Measurements from ENCODE around the gene HBG1.

The HBG1 gene

GRCh38 chr11:5284637-5285036, 35.0 kb upstream of the HBG1 start:
- TF ChIP-seq CTCF (IDR thresholded peaks at IDR 0.05; ENCODE audit: control insufficient read depth, extremely low read depth, insufficient read depth): no peak
- DNase-seq (ENCODE audit: low read depth): no peak

GRCh38 chr11:5283882-5284281, 34.2 kb upstream of the HBG1 start:
- no peak for DNase-seq (ENCODE audit: low read depth)
- no peak for TF ChIP-seq CTCF (IDR thresholded peaks at IDR 0.05; ENCODE audit: control insufficient read depth, extremely low read depth, insufficient read depth)
- H3K4me3 ChIP-seq (ENCODE audit: low read depth, low read length): no peak overlapping the region

More at GRCh38 chr11:5284637-5285036, 35.0 kb upstream of the HBG1 start:
- no peak overlapping the region for H3K4me3 ChIP-seq (ENCODE audit: low read depth, low read length)

GRCh38 chr11:5283086-5283485, 33.4 kb upstream of the HBG1 start:
- no peak overlapping the region for H3K4me3 ChIP-seq (ENCODE audit: low read depth, low read length)
- no peak for TF ChIP-seq CTCF (IDR thresholded peaks at IDR 0.05; ENCODE audit: control insufficient read depth, extremely low read depth, insufficient read depth)
- no peak for DNase-seq (ENCODE audit: low read depth)

GRCh38 chr11:5282628-5283027, 33.0 kb upstream of the HBG1 start:
- no peak for DNase-seq (ENCODE audit: low read depth)
- no peak overlapping the region for H3K4me3 ChIP-seq (ENCODE audit: low read depth, low read length)
- no peak for TF ChIP-seq CTCF (IDR thresholded peaks at IDR 0.05; ENCODE audit: control insufficient read depth, extremely low read depth, insufficient read depth)

GRCh38 chr11:5281596-5281995, 31.9 kb upstream of the HBG1 start:
- H3K4me3 ChIP-seq (ENCODE audit: low read depth, low read length): no peak overlapping the region
- no peak for TF ChIP-seq CTCF (IDR thresholded peaks at IDR 0.05; ENCODE audit: control insufficient read depth, extremely low read depth, insufficient read depth)
- DNase-seq (ENCODE audit: low read depth): no peak

GRCh38 chr11:5280582-5281102, 31.0 kb upstream of the HBG1 start:
- peak; percentile 22 for DNase-seq (ENCODE audit: low read depth)
- TF ChIP-seq CTCF (IDR thresholded peaks at IDR 0.05; ENCODE audit: control insufficient read depth, extremely low read depth, insufficient read depth): no peak
- no peak overlapping the region for H3K4me3 ChIP-seq (ENCODE audit: low read depth, low read length)

- H3K4me3 ChIP-seq (ENCODE audit: low read depth, low read length): no peak overlapping the region
- no peak for DNase-seq (ENCODE audit: low read depth)
- TF ChIP-seq CTCF (IDR thresholded peaks at IDR 0.05; ENCODE audit: control insufficient read depth, extremely low read depth, insufficient read depth): no peak
Measured at GRCh38 chr11:5279471-5280090, 29.9 kb upstream of the HBG1 start.
